Measurements from ENCODE around the gene HOXA1. TPM values are rescaled to one million over a fixed set of nuclear protein-coding genes. Genes with fewer than 3 reads are reported as not detected.
A peak's percentile ranks its signal among the peaks of the same experiment; 100 is the strongest.

Gene HOXA1
- total RNA-seq, 3 donors from 2014 or later = 0.33 to 0.80 (median 0.44) TPM

DNA sequence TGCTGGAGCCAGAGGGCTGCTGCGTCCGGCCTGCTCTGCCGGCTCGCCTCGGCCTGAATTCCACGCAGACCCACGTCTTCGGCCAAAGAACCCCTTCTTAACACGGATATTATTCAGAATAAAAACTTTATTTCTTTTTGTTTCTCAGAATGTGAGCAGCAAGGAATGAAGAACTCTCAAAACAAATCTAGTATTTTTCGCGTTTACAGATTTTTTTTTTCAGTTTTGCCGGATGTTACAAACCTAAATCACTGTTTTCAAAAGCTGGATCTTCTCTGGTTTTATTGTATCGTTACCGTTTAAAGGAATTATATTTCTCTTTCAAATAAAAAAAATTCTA lies 11.1 kb upstream of the HOXA1 start:
- H3K27ac ChIP-seq = peak overlapping the region; percentile 94 to 98
- H3K4me3 ChIP-seq = peak overlapping the region; percentile 37 to 83 (median 64)
- intact Hi-C loops (cut with DNase I; ENCODE audit: low total_unique reads) = no loop called here
- no peak for TF ChIP-seq POLR2AphosphoS5 (IDR thresholded peaks at IDR 0.05)
- TF ChIP-seq POLR2A (IDR thresholded peaks at IDR 0.05) = no peak
- TF ChIP-seq, protein P1, sequence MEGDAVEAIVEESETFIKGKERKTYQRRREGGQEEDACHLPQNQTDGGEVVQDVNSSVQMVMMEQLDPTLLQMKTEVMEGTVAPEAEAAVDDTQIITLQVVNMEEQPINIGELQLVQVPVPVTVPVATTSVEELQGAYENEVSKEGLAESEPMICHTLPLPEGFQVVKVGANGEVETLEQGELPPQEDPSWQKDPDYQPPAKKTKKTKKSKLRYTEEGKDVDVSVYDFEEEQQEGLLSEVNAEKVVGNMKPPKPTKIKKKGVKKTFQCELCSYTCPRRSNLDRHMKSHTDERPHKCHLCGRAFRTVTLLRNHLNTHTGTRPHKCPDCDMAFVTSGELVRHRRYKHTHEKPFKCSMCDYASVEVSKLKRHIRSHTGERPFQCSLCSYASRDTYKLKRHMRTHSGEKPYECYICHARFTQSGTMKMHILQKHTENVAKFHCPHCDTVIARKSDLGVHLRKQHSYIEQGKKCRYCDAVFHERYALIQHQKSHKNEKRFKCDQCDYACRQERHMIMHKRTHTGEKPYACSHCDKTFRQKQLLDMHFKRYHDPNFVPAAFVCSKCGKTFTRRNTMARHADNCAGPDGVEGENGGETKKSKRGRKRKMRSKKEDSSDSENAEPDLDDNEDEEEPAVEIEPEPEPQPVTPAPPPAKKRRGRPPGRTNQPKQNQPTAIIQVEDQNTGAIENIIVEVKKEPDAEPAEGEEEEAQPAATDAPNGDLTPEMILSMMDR (IDR thresholded peaks at IDR 0.05) = no peak
- DNase-seq (ENCODE audit: low spot score in 2 of 2) = no peak
- no peaks in the 10 kb centered on the region for H3K9me3 ChIP-seq
- no peaks in the 10 kb centered on the region for H3K36me3 ChIP-seq
- no peaks in the 10 kb centered on the region for H3K4me1 ChIP-seq
- no peaks in the 10 kb centered on the region for H3K27me3 ChIP-seq

DNA sequence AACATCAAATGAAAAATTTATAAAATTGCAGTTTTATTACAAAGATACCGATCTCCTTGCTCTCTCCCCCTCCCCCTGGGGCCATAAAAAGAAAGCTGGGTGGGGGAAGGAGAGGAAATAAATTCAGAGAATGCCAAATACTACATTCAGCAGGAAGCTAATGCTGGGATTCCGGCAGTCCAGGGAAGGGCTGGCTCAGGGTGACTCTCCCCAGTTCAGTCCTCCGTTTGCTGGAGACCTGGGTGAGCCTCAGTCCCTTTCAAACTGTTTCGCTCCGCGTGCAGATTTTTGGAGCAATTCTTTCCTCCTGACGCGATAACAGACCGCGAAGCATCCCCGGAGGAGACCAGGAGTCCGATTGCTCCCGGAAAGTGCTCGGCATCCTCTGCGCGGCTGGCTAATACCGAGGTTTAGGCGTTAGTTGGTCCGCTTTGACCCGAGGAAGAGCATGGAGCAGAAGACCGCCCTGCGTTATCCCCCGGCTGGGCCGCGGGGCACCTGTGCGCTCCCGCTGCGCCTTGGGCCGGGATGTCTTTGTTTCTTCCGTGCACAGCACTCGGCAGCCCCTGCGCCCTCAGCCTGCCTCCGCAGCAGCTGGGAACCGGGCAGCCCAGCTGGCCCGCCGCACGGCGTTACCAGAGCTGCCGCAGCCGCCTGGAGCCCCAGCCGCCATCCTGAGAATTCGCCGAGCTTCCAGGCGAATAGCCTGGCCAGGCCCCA lies 10.5 kb upstream of the HOXA1 start:
- Histone ChIP-seq H3K36me3 (no peaks in the 10 kb centered on the region), H3K4me3 (peak overlapping the region; percentile 37 to 83 (median 64)), H3K4me1 (no peaks in the 10 kb centered on the region), H3K9me3 (no peaks in the 10 kb centered on the region), H3K27me3 (no peaks in the 10 kb centered on the region), H3K27ac (peak overlapping the region; percentile 94 to 98)
- intact Hi-C loops (cut with DNase I; ENCODE audit: low total_unique reads) = no loop called here
- no peak for DNase-seq (ENCODE audit: low spot score in 2 of 2)
- peak in 1 of 3 donors; percentile 28 for TF ChIP-seq POLR2AphosphoS5 (IDR thresholded peaks at IDR 0.05)
- TF ChIP-seq POLR2A (IDR thresholded peaks at IDR 0.05) = no peak

- Histone ChIP-seq H3K9me3 (no peaks in the 10 kb centered on the region), H3K4me3 (peak overlapping the region in 2 of 3 donors; percentile 64 to 83), H3K27ac (peak overlapping the region; percentile 94 to 98), H3K4me1 (no peaks in the 10 kb centered on the region), H3K36me3 (no peaks in the 10 kb centered on the region), H3K27me3 (no peaks in the 10 kb centered on the region)
- TF ChIP-seq POLR2A (IDR thresholded peaks at IDR 0.05) (no peak), POLR2AphosphoS5 (IDR thresholded peaks at IDR 0.05) (no peak)
- TF ChIP-seq, protein P1 (IDR thresholded peaks at IDR 0.05) = no peak
- intact Hi-C loops (cut with DNase I; ENCODE audit: low total_unique reads) = no loop called here
- no peak for DNase-seq (ENCODE audit: low spot score in 2 of 2)
These were observed 9.7 kb upstream of the HOXA1 start for GRCh38 chr7:27105301-27106031.

DNA sequence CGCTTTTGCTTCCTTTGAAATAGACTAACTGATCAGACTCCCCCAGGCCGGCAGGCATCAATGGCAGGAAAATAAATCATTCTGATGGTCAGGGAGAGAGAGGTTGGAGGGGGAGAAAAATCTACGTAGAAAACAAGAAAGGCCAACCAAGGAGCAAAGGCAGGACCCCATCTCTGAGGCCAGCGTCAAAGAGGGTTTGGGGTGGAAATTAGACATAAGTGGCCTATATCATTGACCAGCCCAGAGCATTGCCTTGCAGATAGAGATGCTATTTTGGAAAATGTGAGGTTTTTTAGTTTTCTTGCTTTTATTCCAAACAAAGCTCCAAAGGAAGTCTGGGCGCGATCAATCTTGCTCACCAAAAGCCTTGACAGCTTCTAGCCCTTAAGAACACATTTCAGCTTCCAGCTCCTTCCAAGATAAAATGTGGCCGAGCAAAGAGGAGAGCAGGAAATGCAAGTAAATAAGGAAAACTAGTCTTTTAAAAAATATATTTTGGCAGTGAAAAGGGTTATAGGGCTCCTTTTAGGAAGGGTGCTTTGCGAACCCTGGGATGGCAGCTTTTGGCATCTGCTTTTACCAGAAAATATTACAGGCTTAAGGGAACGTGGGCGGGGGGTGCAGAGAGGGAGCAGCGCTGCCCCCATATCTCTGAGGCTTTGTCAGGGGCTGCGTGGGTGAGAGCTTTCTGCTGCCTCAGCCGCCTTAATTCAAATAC lies 8.7 kb upstream of the HOXA1 start:
- Histone ChIP-seq H3K4me1 (no peaks in the 10 kb centered on the region), H3K36me3 (no peaks in the 10 kb centered on the region), H3K27ac (peak overlapping the region; percentile 94 to 98), H3K4me3 (peak overlapping the region in 1 of 3 donors; percentile 83), H3K27me3 (no peaks in the 10 kb centered on the region), H3K9me3 (no peaks in the 10 kb centered on the region)
- no peak for TF ChIP-seq POLR2AphosphoS5 (IDR thresholded peaks at IDR 0.05)
- TF ChIP-seq, protein P1 (IDR thresholded peaks at IDR 0.05) = no peak
- TF ChIP-seq POLR2A (IDR thresholded peaks at IDR 0.05) = no peak
- intact Hi-C loops (cut with DNase I; ENCODE audit: low total_unique reads) = no loop called here
- no peak for DNase-seq (ENCODE audit: low spot score in 2 of 2)

GRCh38 chr7:27103489-27104226 lies 7.9 kb upstream of the HOXA1 start:
- TF ChIP-seq, protein P1 (IDR thresholded peaks at IDR 0.05) = no peak
- TF ChIP-seq POLR2AphosphoS5 (IDR thresholded peaks at IDR 0.05) = peak in 2 of 3 donors; percentile 4 to 20
- no peaks in the 10 kb centered on the region for H3K9me3 ChIP-seq
- no peak for DNase-seq (ENCODE audit: low spot score in 2 of 2)
- no peaks in the 10 kb centered on the region for H3K36me3 ChIP-seq
- intact Hi-C loops (cut with DNase I; ENCODE audit: low total_unique reads) = no loop called here
- no peaks in the 10 kb centered on the region for H3K4me1 ChIP-seq
- H3K27me3 ChIP-seq = no peaks in the 10 kb centered on the region
- H3K4me3 ChIP-seq = peak overlapping the region; percentile 44 to 83 (median 71)
- peak overlapping the region; percentile 94 to 98 for H3K27ac ChIP-seq

Measured in breast epithelium (tissue), 4 donors.